ENCODE measurements around the gene IPO13.

Gene IPO13

DNA sequence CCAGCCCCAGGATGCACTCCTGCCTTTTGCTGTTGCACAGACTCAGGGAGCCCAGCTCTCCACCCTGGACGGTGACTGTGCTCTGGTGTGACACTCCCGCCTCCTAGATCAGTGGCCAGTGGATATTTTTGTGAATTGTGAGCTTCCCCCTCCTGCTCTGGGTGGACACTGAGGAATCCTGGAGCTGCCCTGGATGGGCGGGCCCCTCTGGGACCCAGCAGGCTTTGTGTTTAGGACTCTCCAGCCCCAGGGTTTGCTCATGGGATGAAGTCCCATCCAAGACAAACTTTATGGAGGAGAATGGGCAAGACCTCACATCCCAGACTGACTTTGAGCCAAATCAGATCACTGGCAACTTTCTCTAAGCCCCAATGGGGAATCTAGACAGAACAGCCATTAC lies 68.5 kb downstream of the IPO13 start:
- DNase-seq, result no peak

DNA sequence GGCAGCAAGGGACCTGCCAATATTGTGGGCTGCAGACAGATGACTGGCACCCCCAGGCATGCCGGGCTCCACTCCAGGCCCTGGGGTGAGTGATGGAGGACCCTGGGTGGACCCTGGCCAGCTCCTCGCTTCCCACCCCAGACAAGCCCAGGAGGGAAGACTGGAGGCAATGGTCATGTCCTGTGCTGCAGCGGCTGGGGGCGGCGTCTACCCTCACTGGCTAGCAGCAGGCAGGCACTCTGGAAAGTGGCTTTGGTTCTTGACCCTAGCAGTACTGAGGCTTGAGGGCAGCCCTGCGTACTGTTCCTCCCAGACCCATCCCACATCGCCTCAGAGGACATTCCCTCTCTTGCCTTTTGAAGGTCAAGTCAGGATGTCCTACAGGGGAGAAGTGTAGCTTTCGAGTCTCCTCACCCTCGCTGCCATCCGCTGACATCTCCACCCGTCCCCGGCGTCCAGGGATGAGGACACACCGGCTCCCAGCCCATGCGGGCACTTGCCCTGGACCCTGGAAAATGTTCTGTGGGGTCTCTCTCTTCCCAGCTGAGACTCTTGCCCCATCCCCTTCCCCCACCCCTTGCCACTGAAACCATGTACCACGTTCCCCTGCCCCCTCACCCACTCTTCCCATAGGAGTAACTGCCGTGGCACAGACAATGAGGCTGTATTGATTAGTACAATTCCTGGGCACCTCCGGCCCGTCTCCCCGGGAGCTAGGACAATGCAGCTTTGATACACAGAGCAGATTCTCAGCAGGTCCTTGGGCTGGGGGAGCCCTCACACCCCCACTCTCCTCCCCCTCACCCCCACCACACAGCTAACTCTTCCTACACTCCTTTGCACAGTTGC lies 69.5 kb downstream of the IPO13 start:
- no peak for DNase-seq

DNA sequence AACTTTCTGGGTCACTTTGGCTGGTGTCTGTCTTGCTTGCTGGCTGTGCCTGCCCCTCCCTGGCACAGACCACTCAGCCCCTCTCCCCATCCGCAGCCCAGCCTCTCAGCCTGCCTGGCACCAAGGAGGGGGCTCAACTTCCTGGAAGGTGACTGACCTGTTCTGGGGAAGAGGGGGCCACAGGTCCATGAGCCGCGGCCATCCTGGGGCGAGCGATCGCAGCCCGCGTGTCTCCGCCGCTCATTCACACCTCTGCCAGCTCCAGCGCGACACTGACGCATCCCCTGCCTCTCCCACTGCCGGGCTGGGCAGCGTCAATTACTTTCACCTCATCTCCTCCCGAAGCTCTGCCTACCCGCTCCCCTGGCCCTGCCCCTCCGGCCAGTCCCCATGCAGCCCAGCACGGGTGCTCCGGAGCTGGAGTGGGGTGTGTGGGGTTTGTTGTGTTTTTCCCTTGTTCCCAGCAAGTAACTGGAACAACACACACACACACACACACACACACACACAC lies 70.2 kb downstream of the IPO13 start:
- no peak for DNase-seq

Data from NCI-H524 (cell line).